ENCODE data around the gene PBXIP1. TPM values are rescaled to one million over a fixed set of nuclear protein-coding genes. Genes with fewer than 3 reads are reported as not detected.

The PBXIP1 gene
- total and polyA plus RNA-seq, 2 experiments from 2014 or later: 53.0 to 61.0 TPM

GRCh38 chr1:154923695-154924094, 32.2 kb downstream of the PBXIP1 start:
- 98% methylated on average over 3 of the region's 3 CpGs for WGBS (ENCODE audit: low lambda C conversion rate, missing lambda C conversion rate)
- Histone ChIP-seq H3K4me2 (no peak overlapping the region), H3K9me2 (replicated peaks; ENCODE audit: insufficient read depth) (no peaks in the 10 kb centered on the region), H3K79me2 (no peaks in the 10 kb centered on the region), H4K20me1 (ENCODE audit: insufficient read depth, poor library complexity, severe bottlenecking) (no peaks in the 10 kb centered on the region), H3K36me3 (replicated peaks; ENCODE audit: insufficient read depth, low read depth) (no peaks in the 10 kb centered on the region), H3K9me3 (ENCODE audit: low read depth) (no peaks in the 10 kb centered on the region), H3K4me1 (ENCODE audit: insufficient read depth) (no peaks in the 10 kb centered on the region), H3K4me3 (no peak overlapping the region), H3K27me3 (no peaks in the 10 kb centered on the region), H2AFZ (no peak overlapping the region), H3K27ac (no peak overlapping the region)
- no peak for DNase-seq (ENCODE audit: low spot score)
- no peak for TF ChIP-seq EZH2 (IDR thresholded peaks at IDR 0.05; ENCODE audit: borderline replicate concordance)
- no peak for TF ChIP-seq CTCF (IDR thresholded peaks at IDR 0.05; ENCODE audit: poor library complexity)
- TF ChIP-seq EZH2phosphoT487 (IDR thresholded peaks at IDR 0.05; ENCODE audit: low read depth, severe bottlenecking, unreplicated experiment): no peak

GRCh38 chr1:154913273-154913672, 42.6 kb downstream of the PBXIP1 start:
- no peak for DNase-seq (ENCODE audit: low spot score)
- Histone ChIP-seq H3K36me3 (replicated peaks; ENCODE audit: insufficient read depth, low read depth) (no peaks in the 10 kb centered on the region), H2AFZ (no peak overlapping the region), H3K4me1 (ENCODE audit: insufficient read depth) (no peaks in the 10 kb centered on the region), H3K27ac (no peak overlapping the region), H3K79me2 (no peaks in the 10 kb centered on the region), H3K4me2 (no peak overlapping the region), H3K9me2 (replicated peaks; ENCODE audit: insufficient read depth) (no peaks in the 10 kb centered on the region), H4K20me1 (ENCODE audit: insufficient read depth, poor library complexity, severe bottlenecking) (no peaks in the 10 kb centered on the region), H3K4me3 (no peak overlapping the region), H3K9me3 (ENCODE audit: low read depth) (no peaks in the 10 kb centered on the region), H3K27me3 (no peaks in the 10 kb centered on the region)
- 75% methylated on average over 3 of the region's 3 CpGs for WGBS (ENCODE audit: low lambda C conversion rate, missing lambda C conversion rate)
- no peak for TF ChIP-seq EZH2 (IDR thresholded peaks at IDR 0.05; ENCODE audit: borderline replicate concordance)
- TF ChIP-seq EZH2phosphoT487 (IDR thresholded peaks at IDR 0.05; ENCODE audit: low read depth, severe bottlenecking, unreplicated experiment): no peak
- TF ChIP-seq CTCF (IDR thresholded peaks at IDR 0.05; ENCODE audit: poor library complexity): no peak

GRCh38 chr1:154912755-154913154, 43.1 kb downstream of the PBXIP1 start:
- no peaks in the 10 kb centered on the region for H3K9me3 ChIP-seq (ENCODE audit: low read depth)
- H3K4me1 ChIP-seq (ENCODE audit: insufficient read depth): no peaks in the 10 kb centered on the region
- no peak overlapping the region for H3K27ac ChIP-seq
- no peaks in the 10 kb centered on the region for H3K27me3 ChIP-seq
- TF ChIP-seq EZH2phosphoT487 (IDR thresholded peaks at IDR 0.05; ENCODE audit: low read depth, severe bottlenecking, unreplicated experiment) (no peak), EZH2 (IDR thresholded peaks at IDR 0.05; ENCODE audit: borderline replicate concordance) (no peak), CTCF (IDR thresholded peaks at IDR 0.05; ENCODE audit: poor library complexity) (no peak)
- no peaks in the 10 kb centered on the region for H3K36me3 ChIP-seq (replicated peaks; ENCODE audit: insufficient read depth, low read depth)
- WGBS (ENCODE audit: low lambda C conversion rate, missing lambda C conversion rate): 68% methylated on average over 2 of the region's 2 CpGs
- H3K9me2 ChIP-seq (replicated peaks; ENCODE audit: insufficient read depth): no peaks in the 10 kb centered on the region
- H3K4me2 ChIP-seq: no peak overlapping the region
- H3K79me2 ChIP-seq: no peaks in the 10 kb centered on the region
- no peak overlapping the region for H3K4me3 ChIP-seq
- DNase-seq (ENCODE audit: low spot score): no peak
- H2AFZ ChIP-seq: no peak overlapping the region
- no peaks in the 10 kb centered on the region for H4K20me1 ChIP-seq (ENCODE audit: insufficient read depth, poor library complexity, severe bottlenecking)

Measured in hepatocyte (in vitro differentiated cells).